HepG2 (cell line): ENCODE data around the gene AARSD1. TPM values are rescaled to one million over a fixed set of nuclear protein-coding genes. Genes with fewer than 3 reads are reported as not detected.
A peak's percentile ranks its signal among the peaks of the same experiment; 100 is the strongest.

Experiments
- AGO1 ChIP-seq: fragments of 200-400 bp; formaldehyde crosslinking; IDR thresholded peaks from 2 replicates; pipeline ENCODE4 v1.6.1; 2017; ENCODE audit warnings: mild to moderate bottlenecking, low read depth, low read length, moderate library complexity; ENCODE audit not compliant: poor library complexity, severe bottlenecking
- DMAP1 ChIP-seq: IDR thresholded peaks from 2 replicates; pipeline ENCODE4 v1.6.1; 2016
- MXD4 ChIP-seq: IDR thresholded peaks from 2 replicates; pipeline ENCODE4 v1.6.1; 2016; ENCODE audit warnings: mild to moderate bottlenecking, missing biosample characterization, missing genetic modification reagents
- NPAS2 ChIP-seq: sonication (generic); formaldehyde crosslinking; IDR thresholded peaks from 2 replicates; pipeline ENCODE4 v1.8.0; 2022; ENCODE audit warnings: mild to moderate bottlenecking, missing genetic modification reagents, borderline replicate concordance
- SALL1 ChIP-seq: sonication (generic); formaldehyde crosslinking; IDR thresholded peaks from 2 replicates; pipeline ENCODE4 v1.8.0; 2022; ENCODE audit warnings: mild to moderate bottlenecking, missing genetic modification reagents
- SPEN ChIP-seq: sonication (generic); formaldehyde crosslinking; IDR thresholded peaks from 2 replicates; pipeline ENCODE4 v1.5.1; 2020; ENCODE audit warnings: low read depth, mild to moderate bottlenecking, missing genetic modification reagents
- ZNF20 ChIP-seq: sonication (generic); formaldehyde crosslinking; IDR thresholded peaks from 2 replicates; pipeline ENCODE4 v1.4.0; 2020; ENCODE audit warnings: mild to moderate bottlenecking, moderate library complexity, missing genetic modification reagents
- ZNF33B ChIP-seq: sonication (generic); formaldehyde crosslinking; IDR thresholded peaks from 2 replicates; pipeline ENCODE4 v1.5.1; 2020; ENCODE audit warnings: mild to moderate bottlenecking, missing genetic modification reagents
- ZNF841 ChIP-seq: sonication (generic); formaldehyde crosslinking; IDR thresholded peaks from 2 replicates; pipeline ENCODE4 v1.8.1; 2023; ENCODE audit warnings: missing genetic modification reagents, borderline replicate concordance
- polyA plus RNA-seq, 8 experiments: library from polyadenylated mRNA; depleted of rRNA in 3 of 8; stranded (reverse) in 7 of 8; unstranded in 1 of 8; fragments of >200 nt; fragmentation: Illumina TruSeq in 4 of 8; extraction: Trizol in 4 of 8; gene quantifications; 2 replicates each; pipeline versions ENCODE4 v1.2.1 to v1.2.3, GENCODE V29; 2011 to 2016; ENCODE audit warnings: low read depth in 4 of 8, missing spikeins in 1 of 8, mixed read lengths in 1 of 8; ENCODE audit not compliant: insufficient read depth in 1 of 8
- total RNA-seq, 5 experiments: library from RNA; depleted of rRNA; stranded (reverse); fragments of >200 nt; fragmentation: Illumina TruSeq; extraction: Trizol; gene quantifications; 2 replicates each; pipeline ENCODE4 v1.2.3, GENCODE V29; 2016; ENCODE audit warnings: low read depth in 1 of 5
- TF ChIP-seq, protein P1 (sequence below): sonication (generic); formaldehyde crosslinking; IDR thresholded peaks from 2 replicates; pipeline ENCODE4 v1.4.0; 2020; ENCODE audit warnings: missing genetic modification reagents
- TF ChIP-seq, protein P2 (sequence below): sonication (generic); formaldehyde crosslinking; conservative IDR thresholded peaks from 2 replicates; pipeline ENCODE4 v1.4.0; 2020; ENCODE audit warnings: mild to moderate bottlenecking, missing genetic modification reagents, moderate library complexity
- TF ChIP-seq, protein P3 (sequence below): sonication (generic); formaldehyde crosslinking; IDR thresholded peaks from 2 replicates; pipeline ENCODE4 v1.4.0; 2020; ENCODE audit warnings: missing genetic modification reagents
- TF ChIP-seq, protein P4 (sequence below): IDR thresholded peaks from 2 replicates; pipeline ENCODE4 v1.6.1; 2016; ENCODE audit warnings: missing genetic modification reagents, missing compliant biosample characterization
- TF ChIP-seq, protein P5 (sequence below): sonication (generic); formaldehyde crosslinking; IDR thresholded peaks from 2 replicates; pipeline ENCODE4 v1.4.0; 2020; ENCODE audit warnings: missing genetic modification reagents
- TF ChIP-seq, protein P6 (sequence below): sonication (generic); formaldehyde crosslinking; conservative IDR thresholded peaks from 2 replicates; pipeline ENCODE4 v1.8.1; 2023; ENCODE audit warnings: missing genetic modification reagents
- TF ChIP-seq, protein P7 (sequence below): sonication (generic); formaldehyde crosslinking; IDR thresholded peaks from 2 replicates; pipeline ENCODE4 v1.4.0; 2020; ENCODE audit warnings: missing genetic modification reagents

AARSD1 gene
- total and polyA plus RNA-seq, 2 of the 13 experiments (the other 11 are each of a cell fraction or from before 2014, with no cell fraction given), result 24.7 to 29.3 TPM

DNA sequence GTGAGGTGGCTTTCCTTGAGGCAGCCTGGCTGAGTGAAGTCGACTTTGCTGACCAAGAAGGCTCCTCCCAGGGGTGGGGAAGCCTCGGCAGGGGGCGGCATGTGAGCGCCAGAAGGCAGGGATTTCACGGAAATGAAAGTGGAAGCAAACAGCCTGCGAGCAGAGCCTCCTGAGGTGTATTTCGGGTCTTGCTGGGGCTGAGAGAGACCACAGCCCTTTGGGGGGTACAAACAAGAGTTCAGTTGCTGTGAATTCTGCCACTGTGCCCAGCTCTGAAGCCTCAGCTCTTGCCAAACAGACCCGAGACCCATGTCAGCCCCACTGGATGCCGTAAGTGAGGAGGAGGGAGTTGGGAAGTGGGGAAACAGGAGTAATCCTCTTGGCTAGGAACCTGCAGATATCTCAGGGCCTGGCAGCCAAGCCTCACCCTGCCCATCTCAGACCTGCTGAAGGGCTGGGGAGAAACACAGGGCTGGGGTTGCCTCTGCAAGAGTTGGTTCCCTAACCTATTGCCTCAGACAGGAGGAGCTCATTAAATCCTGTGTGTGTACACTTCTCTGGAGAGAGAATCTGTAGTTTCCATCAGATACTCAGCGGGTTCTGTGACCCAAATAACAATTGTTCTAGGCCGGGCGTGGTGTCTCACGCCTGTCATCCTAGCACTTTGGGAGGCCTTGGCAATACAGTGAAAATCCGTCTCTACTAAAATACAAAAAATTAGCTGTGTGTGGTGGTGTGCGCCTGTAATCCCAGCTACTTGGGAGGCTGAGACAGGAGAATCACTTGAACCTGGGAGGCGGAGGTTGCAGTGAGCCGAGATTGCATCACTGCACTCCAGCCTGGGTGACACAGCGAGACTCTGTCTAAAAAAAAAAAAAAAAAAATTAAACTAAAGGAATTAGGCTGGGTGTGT, 42.6 kb upstream of the AARSD1 start, which contains the start of gene IFI35 (continued):
- TF ChIP-seq, protein P1, sequence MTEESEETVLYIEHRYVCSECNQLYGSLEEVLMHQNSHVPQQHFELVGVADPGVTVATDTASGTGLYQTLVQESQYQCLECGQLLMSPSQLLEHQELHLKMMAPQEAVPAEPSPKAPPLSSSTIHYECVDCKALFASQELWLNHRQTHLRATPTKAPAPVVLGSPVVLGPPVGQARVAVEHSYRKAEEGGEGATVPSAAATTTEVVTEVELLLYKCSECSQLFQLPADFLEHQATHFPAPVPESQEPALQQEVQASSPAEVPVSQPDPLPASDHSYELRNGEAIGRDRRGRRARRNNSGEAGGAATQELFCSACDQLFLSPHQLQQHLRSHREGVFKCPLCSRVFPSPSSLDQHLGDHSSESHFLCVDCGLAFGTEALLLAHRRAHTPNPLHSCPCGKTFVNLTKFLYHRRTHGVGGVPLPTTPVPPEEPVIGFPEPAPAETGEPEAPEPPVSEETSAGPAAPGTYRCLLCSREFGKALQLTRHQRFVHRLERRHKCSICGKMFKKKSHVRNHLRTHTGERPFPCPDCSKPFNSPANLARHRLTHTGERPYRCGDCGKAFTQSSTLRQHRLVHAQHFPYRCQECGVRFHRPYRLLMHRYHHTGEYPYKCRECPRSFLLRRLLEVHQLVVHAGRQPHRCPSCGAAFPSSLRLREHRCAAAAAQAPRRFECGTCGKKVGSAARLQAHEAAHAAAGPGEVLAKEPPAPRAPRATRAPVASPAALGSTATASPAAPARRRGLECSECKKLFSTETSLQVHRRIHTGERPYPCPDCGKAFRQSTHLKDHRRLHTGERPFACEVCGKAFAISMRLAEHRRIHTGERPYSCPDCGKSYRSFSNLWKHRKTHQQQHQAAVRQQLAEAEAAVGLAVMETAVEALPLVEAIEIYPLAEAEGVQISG (CRISPR knock-in tag), result peak; percentile 68; the same call in 1 of the 2 replicates
- TF ChIP-seq MXD4 (CRISPR knock-in tag), result 0 out of 2 replicates have a peak, but pooled peaks have one; percentile 2
- TF ChIP-seq, protein P2, sequence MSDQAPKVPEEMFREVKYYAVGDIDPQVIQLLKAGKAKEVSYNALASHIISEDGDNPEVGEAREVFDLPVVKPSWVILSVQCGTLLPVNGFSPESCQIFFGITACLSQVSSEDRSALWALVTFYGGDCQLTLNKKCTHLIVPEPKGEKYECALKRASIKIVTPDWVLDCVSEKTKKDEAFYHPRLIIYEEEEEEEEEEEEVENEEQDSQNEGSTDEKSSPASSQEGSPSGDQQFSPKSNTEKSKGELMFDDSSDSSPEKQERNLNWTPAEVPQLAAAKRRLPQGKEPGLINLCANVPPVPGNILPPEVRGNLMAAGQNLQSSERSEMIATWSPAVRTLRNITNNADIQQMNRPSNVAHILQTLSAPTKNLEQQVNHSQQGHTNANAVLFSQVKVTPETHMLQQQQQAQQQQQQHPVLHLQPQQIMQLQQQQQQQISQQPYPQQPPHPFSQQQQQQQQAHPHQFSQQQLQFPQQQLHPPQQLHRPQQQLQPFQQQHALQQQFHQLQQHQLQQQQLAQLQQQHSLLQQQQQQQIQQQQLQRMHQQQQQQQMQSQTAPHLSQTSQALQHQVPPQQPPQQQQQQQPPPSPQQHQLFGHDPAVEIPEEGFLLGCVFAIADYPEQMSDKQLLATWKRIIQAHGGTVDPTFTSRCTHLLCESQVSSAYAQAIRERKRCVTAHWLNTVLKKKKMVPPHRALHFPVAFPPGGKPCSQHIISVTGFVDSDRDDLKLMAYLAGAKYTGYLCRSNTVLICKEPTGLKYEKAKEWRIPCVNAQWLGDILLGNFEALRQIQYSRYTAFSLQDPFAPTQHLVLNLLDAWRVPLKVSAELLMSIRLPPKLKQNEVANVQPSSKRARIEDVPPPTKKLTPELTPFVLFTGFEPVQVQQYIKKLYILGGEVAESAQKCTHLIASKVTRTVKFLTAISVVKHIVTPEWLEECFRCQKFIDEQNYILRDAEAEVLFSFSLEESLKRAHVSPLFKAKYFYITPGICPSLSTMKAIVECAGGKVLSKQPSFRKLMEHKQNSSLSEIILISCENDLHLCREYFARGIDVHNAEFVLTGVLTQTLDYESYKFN, result no peak
- TF ChIP-seq ZNF33B (CRISPR knock-in tag), result peak; percentile 37; the same call in 1 of the 2 replicates
- TF ChIP-seq ZNF20 (CRISPR knock-in tag), result 0 out of 2 replicates have a peak, but pooled peaks have one; percentile 8
- TF ChIP-seq, protein P3, sequence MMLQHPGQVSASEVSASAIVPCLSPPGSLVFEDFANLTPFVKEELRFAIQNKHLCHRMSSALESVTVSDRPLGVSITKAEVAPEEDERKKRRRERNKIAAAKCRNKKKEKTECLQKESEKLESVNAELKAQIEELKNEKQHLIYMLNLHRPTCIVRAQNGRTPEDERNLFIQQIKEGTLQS (CRISPR knock-in tag), result peak; percentile 32; the same call in 1 of the 2 replicates
- no peak for TF ChIP-seq NPAS2 (CRISPR knock-in tag)
- TF ChIP-seq, protein P4, sequence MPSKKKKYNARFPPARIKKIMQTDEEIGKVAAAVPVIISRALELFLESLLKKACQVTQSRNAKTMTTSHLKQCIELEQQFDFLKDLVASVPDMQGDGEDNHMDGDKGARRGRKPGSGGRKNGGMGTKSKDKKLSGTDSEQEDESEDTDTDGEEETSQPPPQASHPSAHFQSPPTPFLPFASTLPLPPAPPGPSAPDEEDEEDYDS, result peak; percentile 20; the same call in 1 of the 2 replicates
- TF ChIP-seq SPEN, result peak; percentile 48
- peak; percentile 66; the same call in 1 of the 2 replicates for TF ChIP-seq DMAP1 (CRISPR knock-in tag)
- TF ChIP-seq, protein P5, sequence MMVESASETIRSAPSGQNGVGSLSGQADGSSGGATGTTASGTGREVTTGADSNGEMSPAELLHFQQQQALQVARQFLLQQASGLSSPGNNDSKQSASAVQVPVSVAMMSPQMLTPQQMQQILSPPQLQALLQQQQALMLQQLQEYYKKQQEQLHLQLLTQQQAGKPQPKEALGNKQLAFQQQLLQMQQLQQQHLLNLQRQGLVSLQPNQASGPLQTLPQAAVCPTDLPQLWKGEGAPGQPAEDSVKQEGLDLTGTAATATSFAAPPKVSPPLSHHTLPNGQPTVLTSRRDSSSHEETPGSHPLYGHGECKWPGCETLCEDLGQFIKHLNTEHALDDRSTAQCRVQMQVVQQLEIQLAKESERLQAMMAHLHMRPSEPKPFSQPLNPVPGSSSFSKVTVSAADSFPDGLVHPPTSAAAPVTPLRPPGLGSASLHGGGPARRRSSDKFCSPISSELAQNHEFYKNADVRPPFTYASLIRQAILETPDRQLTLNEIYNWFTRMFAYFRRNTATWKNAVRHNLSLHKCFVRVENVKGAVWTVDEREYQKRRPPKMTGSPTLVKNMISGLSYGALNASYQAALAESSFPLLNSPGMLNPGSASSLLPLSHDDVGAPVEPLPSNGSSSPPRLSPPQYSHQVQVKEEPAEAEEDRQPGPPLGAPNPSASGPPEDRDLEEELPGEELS, result peak; percentile 56; the same call in 1 of the 2 replicates
- TF ChIP-seq SALL1 (CRISPR knock-in tag), result peak; percentile 87
- no peak for TF ChIP-seq AGO1
- TF ChIP-seq ZNF841 (CRISPR knock-in tag), result no peak
- TF ChIP-seq, protein P6, sequence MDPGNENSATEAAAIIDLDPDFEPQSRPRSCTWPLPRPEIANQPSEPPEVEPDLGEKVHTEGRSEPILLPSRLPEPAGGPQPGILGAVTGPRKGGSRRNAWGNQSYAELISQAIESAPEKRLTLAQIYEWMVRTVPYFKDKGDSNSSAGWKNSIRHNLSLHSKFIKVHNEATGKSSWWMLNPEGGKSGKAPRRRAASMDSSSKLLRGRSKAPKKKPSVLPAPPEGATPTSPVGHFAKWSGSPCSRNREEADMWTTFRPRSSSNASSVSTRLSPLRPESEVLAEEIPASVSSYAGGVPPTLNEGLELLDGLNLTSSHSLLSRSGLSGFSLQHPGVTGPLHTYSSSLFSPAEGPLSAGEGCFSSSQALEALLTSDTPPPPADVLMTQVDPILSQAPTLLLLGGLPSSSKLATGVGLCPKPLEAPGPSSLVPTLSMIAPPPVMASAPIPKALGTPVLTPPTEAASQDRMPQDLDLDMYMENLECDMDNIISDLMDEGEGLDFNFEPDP (CRISPR knock-in tag), result no peak
- TF ChIP-seq, protein P7, sequence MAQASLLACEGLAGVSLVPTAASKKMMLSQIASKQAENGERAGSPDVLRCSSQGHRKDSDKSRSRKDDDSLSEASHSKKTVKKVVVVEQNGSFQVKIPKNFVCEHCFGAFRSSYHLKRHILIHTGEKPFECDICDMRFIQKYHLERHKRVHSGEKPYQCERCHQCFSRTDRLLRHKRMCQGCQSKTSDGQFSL, result peak; percentile 86
